HCT116 (cell line): ENCODE results near the gene TEKT2.

ENCODE experiments used
- ATF3 ChIP-seq: IDR thresholded peaks from 2 replicates; pipeline ENCODE4 v1.6.1; 2012
- CEBPB ChIP-seq: IDR thresholded peaks from 2 replicates; pipeline ENCODE4 v1.6.1; 2012; ENCODE audit warnings: low read depth
- CTCF ChIP-seq, 3 experiments: fragments of 200-600 bp in 1 of 3; sonication (generic) in 1 of 3; IDR thresholded peaks in 2 of 3; conservative IDR thresholded peaks in 1 of 3; 2 replicates each; pipeline ENCODE4 v1.5.1; 2012 to 2017; ENCODE audit warnings: low read depth in 2 of 3, low read length in 2 of 3, antibody characterized with exemption in 1 of 3, borderline replicate concordance in 1 of 3, control low read depth in 1 of 3, mild to moderate bottlenecking in 1 of 3, mixed read lengths in 1 of 3, mixed run types in 1 of 3, moderate library complexity in 1 of 3; ENCODE audit not compliant: insufficient read depth in 1 of 3
- EGR1 ChIP-seq: IDR thresholded peaks from 2 replicates; pipeline ENCODE4 v1.6.1; 2012; ENCODE audit warnings: low read depth
- EZH2 ChIP-seq: fragments of 200-600 bp; sonication (generic); IDR thresholded peaks from 2 replicates; pipeline ENCODE4 v1.6.1; 2017; ENCODE audit warnings: antibody characterized with exemption, mixed run types
- POLR2A ChIP-seq: IDR thresholded peaks from 2 replicates; pipeline ENCODE4 v1.7.0; 2011; ENCODE audit warnings: borderline replicate concordance; ENCODE audit not compliant: insufficient read depth, insufficient read length; ENCODE audit errors: extremely low read depth
- POLR2AphosphoS5 ChIP-seq: IDR thresholded peaks from 2 replicates; pipeline ENCODE4 v1.6.1; 2011; ENCODE audit warnings: mild to moderate bottlenecking, low read depth, low read length, moderate library complexity

- no peak for TF ChIP-seq CTCF (IDR thresholded peaks at IDR 0.05 in 2 of 3, conservative IDR thresholded peaks at IDR 0.05 in 1 of 3; ENCODE audit: borderline replicate concordance in 1 of 3, insufficient read depth in 1 of 3, low read depth in 2 of 3, low read length in 2 of 3)
- no peak for TF ChIP-seq POLR2A
- no peak for TF ChIP-seq POLR2AphosphoS5
- no peak for TF ChIP-seq EZH2
- no peak for TF ChIP-seq EGR1
- TF ChIP-seq ATF3: no peak
- TF ChIP-seq CEBPB: no peak
Measured at GRCh38 chr1:36124404-36125128, 40.7 kb downstream of the TEKT2 start.
